H1 (cell line): ENCODE results near the gene C9. TPM values are rescaled to one million over a fixed set of nuclear protein-coding genes. Genes with fewer than 3 reads are reported as not detected.

Experiments used
- CBX5 ChIP-seq: fragments of 300-800, 300-1000 bp; sonication (generic); IDR thresholded peaks from 2 replicates; pipeline ENCODE4 v1.7.1; 2016; ENCODE audit warnings: antibody characterized with exemption, low read length, low read depth
- CTBP2 ChIP-seq: IDR thresholded peaks from 2 replicates; pipeline ENCODE4 v1.7.0; 2011; ENCODE audit warnings: borderline replicate concordance, mild to moderate bottlenecking, moderate library complexity, mixed read lengths, low read length; ENCODE audit not compliant: insufficient read depth, insufficient read length
- FOSL1 ChIP-seq: IDR thresholded peaks from 2 replicates; pipeline ENCODE4 v1.6.1; 2011; ENCODE audit warnings: mild to moderate bottlenecking, low read depth, low read length, moderate library complexity; ENCODE audit not compliant: insufficient read depth
- KDM1A ChIP-seq: fragments of 200-600, 300-600 bp; sonication (generic); IDR thresholded peaks from 2 replicates; pipeline ENCODE4 v1.7.1; 2016; ENCODE audit warnings: mild to moderate bottlenecking, low read length, borderline replicate concordance
- MAX ChIP-seq: IDR thresholded peaks from 2 replicates; pipeline ENCODE4 v1.6.1; 2012; ENCODE audit warnings: inconsistent platforms
- SAP30 ChIP-seq: fragments of 300-600 bp; sonication (generic); IDR thresholded peaks from 2 replicates; pipeline ENCODE4 v1.7.1; 2012; ENCODE audit warnings: low read length, moderate library complexity, mild to moderate bottlenecking, inconsistent platforms; ENCODE audit not compliant: insufficient read depth, insufficient replicate concordance
- SIX5 ChIP-seq: IDR thresholded peaks from 2 replicates; pipeline ENCODE4 v1.6.1; 2011; ENCODE audit warnings: mild to moderate bottlenecking, low read depth, low read length
- ZNF274 ChIP-seq: IDR thresholded peaks from 2 replicates; pipeline ENCODE4 v1.7.0; 2012; ENCODE audit warnings: low read length, borderline replicate concordance; ENCODE audit errors: extremely low read depth
- polyA plus RNA-seq, 7 experiments: library from polyadenylated mRNA; depleted of rRNA in 3 of 7; stranded (reverse) in 5 of 7; unstranded in 2 of 7; fragments of >200 nt in 5 of 7; fragments of 200-250 nt in 2 of 7; gene quantifications; 1 replicate in 5 of 7; 2 replicates in 1 of 7; 4 replicates in 1 of 7; pipeline versions ENCODE4 v1.2.1 to v1.2.3, GENCODE V29; 2011 to 2013; ENCODE audit warnings: missing spikeins in 2 of 7, mixed read lengths in 2 of 7
- total RNA-seq: library from RNA; stranded (reverse); fragmentation: NEBNext Ultra II Directional; extraction: Animal tissue kit (Norgen Biotek cat#: 25700); gene quantifications from 2 replicates; pipeline ENCODE4 v1.2.1, GENCODE V29; 2021

C9 gene
- total and polyA plus RNA-seq, 2 of the 8 experiments (the other 6 are each of a cell fraction or from before 2014, with no cell fraction given) = not detected

- TF ChIP-seq ZNF274 (no peak), KDM1A (no peak), SAP30 (no peak), CBX5 (no peak), SIX5 (no peak), FOSL1 (no peak), CTBP2 (no peak), MAX (no peak)
Measured at GRCh38 chr5:39352951-39353350, 11.3 kb downstream of the C9 start (continued).
